A673 (cell line): ENCODE results near the gene ZFAND2B. TPM values are rescaled to one million over a fixed set of nuclear protein-coding genes. Genes with fewer than 3 reads are reported as not detected.

Source experiments
- BruUV-seq: library from RNA; stranded (reverse); fragments of 400-500 nt; replicated peaks from 2 replicates; lab custom pipeline; 2021; lab: Mats Ljungman, UMichigan
- CTCF ChIA-PET: fragments of 300-600 bp; sonication (Branson Sonifier 250); formaldehyde crosslinking; loops from one replicate; lab custom pipeline; 2022; ENCODE audit warnings: antibody characterized with exemption; lab: Charles Lee
- POLR2A ChIA-PET: fragments of 300-600 bp; sonication (Branson Sonifier 250); formaldehyde crosslinking; loops from one replicate; lab custom pipeline; 2022; ENCODE audit warnings: antibody characterized with exemption; ENCODE audit not compliant: low non-redundant PET; lab: Charles Lee
- DNase-seq: peaks from one replicate; pipeline ENCODE4 v3.0.0-alpha.2; 2015; ENCODE audit warnings: low spot score
- H3K27ac ChIP-seq: fragments of 200-600 bp; sonication (generic); 2 replicates; pipeline ENCODE4 v1.5.1; 2016; ENCODE audit warnings: mixed run types, low read depth, mild to moderate bottlenecking, mixed read lengths, antibody characterized with exemption, low read length; ENCODE audit not compliant: poor library complexity, severe bottlenecking
- H3K27me3 ChIP-seq: fragments of 200-600 bp; sonication (generic); replicated peaks from 2 replicates; pipeline ENCODE4 v1.6.1; 2017; ENCODE audit warnings: mixed run types, low read depth, mild to moderate bottlenecking, mixed read lengths, antibody characterized with exemption, low read length; ENCODE audit not compliant: insufficient read depth, poor library complexity
- H3K36me3 ChIP-seq: fragments of 200-600 bp; sonication (generic); 2 replicates; pipeline ENCODE4 v1.6.1; 2016; ENCODE audit warnings: mixed run types, mild to moderate bottlenecking, mixed read lengths, antibody characterized with exemption, low read length; ENCODE audit not compliant: insufficient read depth, poor library complexity, severe bottlenecking
- H3K4me1 ChIP-seq: fragments of 200-600 bp; sonication (generic); 2 replicates; pipeline ENCODE4 v1.6.1; 2017; ENCODE audit warnings: mixed run types, mild to moderate bottlenecking, mixed read lengths, antibody characterized with exemption, low read length; ENCODE audit not compliant: insufficient read depth, poor library complexity, severe bottlenecking
- H3K4me3 ChIP-seq: fragments of 200-600 bp; sonication (generic); 2 replicates; pipeline ENCODE4 v1.5.1; 2016; ENCODE audit warnings: low read depth, mixed run types, mild to moderate bottlenecking, mixed read lengths, low read length; ENCODE audit not compliant: poor library complexity, severe bottlenecking
- H3K9me3 ChIP-seq: fragments of 200-600 bp; sonication (generic); 2 replicates; pipeline ENCODE4 v1.6.1; 2016; ENCODE audit warnings: mixed run types, low read depth, mild to moderate bottlenecking, mixed read lengths, antibody characterized with exemption, low read length; ENCODE audit not compliant: poor library complexity, severe bottlenecking
- CTCF ChIP-seq: fragments of 300-800, 200-600 bp; sonication (generic); conservative IDR thresholded peaks from 2 replicates; pipeline ENCODE4 v1.5.1; 2017; ENCODE audit warnings: low read depth, mild to moderate bottlenecking, antibody characterized with exemption, low read length, moderate library complexity, mixed read lengths
- EZH2 ChIP-seq: fragments of 200-600 bp; sonication (generic); IDR thresholded peaks from 2 replicates; pipeline ENCODE4 v1.6.1; 2017; ENCODE audit warnings: borderline replicate concordance, low read depth, mild to moderate bottlenecking, mixed read lengths, antibody characterized with exemption, low read length; ENCODE audit not compliant: poor library complexity, severe bottlenecking
- intact Hi-C: fragments of 100-400 bp; cut with micrococcal nuclease; formaldehyde crosslinking; loops from one replicate; pipeline ENCODE4 v1.10.0; 2022; ENCODE audit not compliant: unreplicated experiment
- total RNA-seq: library from RNA; stranded (reverse); gene quantifications from 2 replicates; pipeline ENCODE4 v1.2.3, GENCODE V29; 2021

The ZFAND2B gene
- total RNA-seq, 1 experiment from 2014 or later, result 20.0 TPM

- CTCF ChIA-PET, result no interaction called here
- no peaks in the 10 kb centered on the region for H3K27me3 ChIP-seq
- no peak for TF ChIP-seq CTCF
- TF ChIP-seq EZH2, result no peak
- H3K27ac ChIP-seq, result peak overlapping the region; percentile 91
- no peak for DNase-seq
- peaks cover 64% of the 10 kb centered on the region for H3K36me3 ChIP-seq
- H3K4me1 ChIP-seq, result peaks cover 23% of the 10 kb centered on the region
- peak overlapping the region; percentile 66 for H3K4me3 ChIP-seq
- intact Hi-C loops, result loop anchor here (5.0 kb wide), 1 partner anchor 39 kb away; the partner anchor contains the start of genes CNPPD1 and RETREG2
- BruUV-seq, result no TSS peak
- POLR2A ChIA-PET, result interaction anchor here (0.8 kb wide), 1 partner anchor 16 kb away, joined by 5 read pairs; no protein-coding TSS in a partner anchor
- no peaks in the 10 kb centered on the region for H3K9me3 ChIP-seq
Observed at GRCh38 chr2:219216535-219216915, 9.9 kb downstream of the ZFAND2B start.

GRCh38 chr2:219218217-219218731 lies 11.7 kb downstream of the ZFAND2B start:
- Histone ChIP-seq H3K4me3 (peak overlapping the region; percentile 66), H3K4me1 (peaks cover 23% of the 10 kb centered on the region), H3K36me3 (peaks cover 66% of the 10 kb centered on the region), H3K9me3 (no peaks in the 10 kb centered on the region), H3K27ac (peak overlapping the region; percentile 91), H3K27me3 (no peaks in the 10 kb centered on the region)
- CTCF ChIA-PET, result interaction anchor here (0.6 to 1.0 kb wide), 3 partner anchors 30 to 77 kb away, joined by 4 to 9 read pairs (median 4); no protein-coding TSS in a partner anchor
- BruUV-seq, result no TSS peak
- POLR2A ChIA-PET, result no interaction called here
- TF ChIP-seq EZH2 (no peak), CTCF (no peak)
- DNase-seq, result no peak
- intact Hi-C loops, result loop anchor here (5.0 kb wide), 1 partner anchor 41 kb away; the partner anchor contains the start of genes CNPPD1 and RETREG2

DNA sequence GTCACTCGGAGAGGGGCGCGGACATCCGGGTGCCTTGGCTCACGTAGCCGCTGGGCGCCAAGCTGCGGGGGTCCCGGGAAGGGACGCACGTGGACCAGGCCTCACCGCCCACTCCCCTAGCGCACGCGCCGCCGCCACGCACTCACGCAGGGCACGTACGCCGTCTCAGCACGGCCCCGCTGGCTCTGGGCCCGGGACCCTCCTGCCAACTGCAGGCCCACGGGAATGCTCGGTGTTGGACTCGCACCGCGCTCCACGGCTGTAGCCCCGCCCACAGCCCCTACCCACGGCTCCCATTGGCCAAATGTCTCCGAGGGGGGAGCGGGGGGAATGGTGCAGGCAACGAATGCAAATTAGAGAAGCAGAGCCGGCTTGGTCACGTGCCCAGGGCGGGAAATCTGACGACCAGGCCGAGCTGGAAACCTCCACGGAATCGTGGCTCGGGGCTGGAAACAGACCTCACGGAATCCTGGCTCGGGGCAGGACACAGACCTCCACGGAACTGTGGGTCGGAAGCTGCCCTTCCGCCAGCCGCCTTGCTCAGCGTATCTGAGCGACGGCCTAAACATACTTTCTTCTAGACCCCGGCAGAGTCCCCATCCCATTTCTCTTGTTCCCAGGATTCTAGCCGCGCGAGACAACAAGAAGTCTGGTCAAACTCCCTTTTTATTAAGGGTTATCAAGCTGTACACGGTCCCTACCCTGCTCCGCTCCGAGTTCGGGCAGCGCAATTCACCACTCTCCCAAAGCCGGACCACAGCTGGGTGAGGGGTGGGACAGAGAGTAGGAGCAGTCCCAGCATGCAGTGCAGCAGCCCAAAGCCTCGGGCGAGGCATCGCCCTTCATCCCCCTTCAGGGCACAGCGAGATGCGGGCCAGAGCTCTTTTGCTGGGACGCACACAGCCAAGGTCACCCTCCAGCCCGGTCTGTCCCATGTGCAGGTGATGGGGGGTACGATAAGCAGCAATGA lies 12.4 kb downstream of the ZFAND2B start, which contains the start of gene ABCB6:
Gene ABCB6, minus strand, starts transcription at position 227 of the 970 bp plus-strand sequence. CDS start 285 bp downstream, outside the sequence.
- peaks cover 23% of the 10 kb centered on the region for H3K4me1 ChIP-seq
- peak; percentile 99 for DNase-seq
- intact Hi-C loops, result loop anchor here (5.0 kb wide), 1 partner anchor 42 kb away; the partner anchor contains the start of genes CNPPD1 and RETREG2
- ChIA-PET CTCF (interaction anchor here (0.6 kb wide), 1 partner anchor 29 kb away, joined by 4 read pairs; no protein-coding TSS in a partner anchor), POLR2A (no interaction called here)
- no peaks in the 10 kb centered on the region for H3K9me3 ChIP-seq
- H3K4me3 ChIP-seq, result peak within 1 kb of the TSS; percentile 66
- TF ChIP-seq EZH2 (no peak), CTCF (no peak)
- peaks cover 66% of the 10 kb centered on the region for H3K36me3 ChIP-seq
- peak within 1 kb of the TSS; percentile 91 for H3K27ac ChIP-seq
- no peaks in the 10 kb centered on the region for H3K27me3 ChIP-seq
- TSS peak; percentile 57 for BruUV-seq
